Subcutaneous adipose tissue (tissue), 4 donors: ENCODE data around the gene POC1B. TPM values are rescaled to one million over a fixed set of nuclear protein-coding genes. Genes with fewer than 3 reads are reported as not detected.

Experiments used
- CTCF ChIP-seq: fragments of 450-650 bp; IDR thresholded peaks from one replicate; pipeline ENCODE4 v1.5.1; 2016; ENCODE audit warnings: low read depth, mild to moderate bottlenecking, control low read depth, antibody characterized with exemption, moderate library complexity
- total RNA-seq, 4 donors: library from RNA; depleted of rRNA; stranded (reverse); fragments of >200 nt; gene quantifications; one replicate each; pipeline ENCODE4 v1.1.0, GENCODE V29; 2016

The POC1B gene
- 10 to 100 TPM; 17.9 to 29.7 (median 23.0) TPM for total RNA-seq

GRCh38 chr12:89525824-89526770 lies at the start of gene POC1B:
TSS of gene POC1B (minus strand) at chr12:89526047. CDS start at chr12:89525895, 152 bp downstream.
- TF ChIP-seq CTCF: no peak

- no peak for TF ChIP-seq CTCF
Observed at GRCh38 chr12:89575374-89575773, 49.5 kb upstream of the POC1B start.

GRCh38 chr12:89574736-89575208 lies 48.9 kb upstream of the POC1B start:
- no peak for TF ChIP-seq CTCF

- TF ChIP-seq CTCF: no peak
Observed at GRCh38 chr12:89573051-89573810, 47.4 kb upstream of the POC1B start.

GRCh38 chr12:89571491-89572195 lies 45.8 kb upstream of the POC1B start:
- TF ChIP-seq CTCF: no peak

- TF ChIP-seq CTCF: no peak
Observed at GRCh38 chr12:89568484-89568883, 42.6 kb upstream of the POC1B start.
